Trophoblast cell (in vitro differentiated cells and primary cell): ENCODE measurements around the gene CMPK2.
A peak's percentile ranks its signal among the peaks of the same experiment; 100 is the strongest.

ENCODE experiments used
- DNase-seq, 2 donors: peaks; one replicate each; pipeline ENCODE4 v3.0.0-alpha.2; 2016
- H2AFZ ChIP-seq: 2 replicates; pipeline ENCODE4 v1.6.1; 2013; ENCODE audit warnings: low read length, moderate library complexity, mild to moderate bottlenecking; ENCODE audit not compliant: insufficient read depth, poor library complexity
- H2AK5ac ChIP-seq: 2 replicates; pipeline ENCODE4 v1.6.1; 2013; ENCODE audit warnings: mild to moderate bottlenecking, low read length
- H2BK120ac ChIP-seq: 2 replicates; pipeline ENCODE4 v1.6.1; 2013; ENCODE audit warnings: low read length, mild to moderate bottlenecking, moderate library complexity; ENCODE audit not compliant: insufficient read depth, poor library complexity
- H2BK12ac ChIP-seq: 2 replicates; pipeline ENCODE4 v1.6.1; 2013; ENCODE audit warnings: mild to moderate bottlenecking, low read length, moderate library complexity
- H2BK5ac ChIP-seq: 2 replicates; pipeline ENCODE4 v1.6.1; 2013; ENCODE audit warnings: low read length, low read depth, moderate library complexity, mild to moderate bottlenecking; ENCODE audit not compliant: poor library complexity
- H3K14ac ChIP-seq: 2 replicates; pipeline ENCODE4 v1.6.1; 2013; ENCODE audit warnings: mild to moderate bottlenecking, low read length
- H3K18ac ChIP-seq: 2 replicates; pipeline ENCODE4 v1.6.1; 2013; ENCODE audit warnings: mild to moderate bottlenecking, low read length
- H3K23ac ChIP-seq: 2 replicates; pipeline ENCODE4 v1.6.1; 2013; ENCODE audit warnings: low read length
- H3K27ac ChIP-seq: 2 replicates; pipeline ENCODE4 v1.5.1; 2013; ENCODE audit warnings: low read depth, mild to moderate bottlenecking, inconsistent platforms, low read length, moderate library complexity
- H3K27me3 ChIP-seq: 2 replicates; pipeline ENCODE4 v1.6.1; 2013; ENCODE audit warnings: inconsistent platforms, mild to moderate bottlenecking, low read length, moderate library complexity; ENCODE audit not compliant: insufficient read depth
- H3K36me3 ChIP-seq, 2 experiments: 1 replicate in 1 of 2; 2 replicates in 1 of 2; pipeline ENCODE4 v1.6.1; 2013; ENCODE audit warnings: low read length in 2 of 2, mild to moderate bottlenecking in 2 of 2, moderate library complexity in 1 of 2; ENCODE audit not compliant: insufficient read depth in 2 of 2, control insufficient read depth in 1 of 2
- H3K4ac ChIP-seq: 2 replicates; pipeline ENCODE4 v1.6.1; 2013; ENCODE audit warnings: low read depth, mild to moderate bottlenecking, low read length, moderate library complexity
- H3K4me1 ChIP-seq, 2 experiments: 1 replicate in 1 of 2; 2 replicates in 1 of 2; pipeline ENCODE4 v1.6.1; 2013; ENCODE audit warnings: low read length in 2 of 2, mild to moderate bottlenecking in 2 of 2, moderate library complexity in 1 of 2; ENCODE audit not compliant: insufficient read depth in 2 of 2, control insufficient read depth in 1 of 2
- H3K4me2 ChIP-seq: 2 replicates; pipeline ENCODE4 v1.6.1; 2013; ENCODE audit warnings: inconsistent platforms, mild to moderate bottlenecking, low read length, moderate library complexity
- H3K4me3 ChIP-seq: 2 replicates; pipeline ENCODE4 v1.5.1; 2013; ENCODE audit warnings: mild to moderate bottlenecking, low read depth, low read length, inconsistent platforms
- H3K79me1 ChIP-seq: one replicate; pipeline ENCODE4 v1.6.1; 2013; ENCODE audit warnings: low read length
- H3K79me2 ChIP-seq: 2 replicates; pipeline ENCODE4 v1.6.1; 2013; ENCODE audit warnings: low read length, mild to moderate bottlenecking; ENCODE audit not compliant: control insufficient read depth, insufficient read depth, poor library complexity
- H3K9ac ChIP-seq: 2 replicates; pipeline ENCODE4 v1.6.1; 2013; ENCODE audit warnings: mild to moderate bottlenecking, low read length
- H3K9me3 ChIP-seq: 2 replicates; pipeline ENCODE4 v1.6.1; 2013; ENCODE audit warnings: low read depth, mild to moderate bottlenecking, control low read depth, inconsistent platforms, low read length; ENCODE audit not compliant: insufficient read depth
- H4K12ac ChIP-seq: 2 replicates; pipeline ENCODE4 v1.6.1; 2013; ENCODE audit warnings: low read depth, mild to moderate bottlenecking, low read length, moderate library complexity
- H4K8ac ChIP-seq: 2 replicates; pipeline ENCODE4 v1.6.1; 2013; ENCODE audit warnings: low read depth, mild to moderate bottlenecking, low read length, moderate library complexity
- H4K91ac ChIP-seq: one replicate; pipeline ENCODE4 v1.6.1; 2013; ENCODE audit warnings: low read depth, mild to moderate bottlenecking, low read length, moderate library complexity
- WGBS: extraction: QIAGEN DNeasy Blood & Tissue Kit; methylation state at CpG from one replicate; pipeline ENCODE4 v1.1.7; 2013; ENCODE audit warnings: missing lambda C conversion rate; ENCODE audit not compliant: insufficient read length, insufficient coverage; ENCODE audit errors: extremely low coverage; 5-methylcytosine and 5-hydroxymethylcytosine counted together

Gene CMPK2

GRCh38 chr2:6823111-6823510 lies 42.6 kb downstream of the CMPK2 start:
- peaks cover 2% of the 10 kb centered on the region for H3K9me3 ChIP-seq
- H2BK5ac ChIP-seq, result peak overlapping the region; percentile 88
- no CpG with 5 or more reads among the region's 5 CpGs for WGBS
- H3K27ac ChIP-seq, result peak overlapping the region; percentile 67
- H2AK5ac ChIP-seq, result no peak overlapping the region
- no peak overlapping the region for H3K4me3 ChIP-seq
- H4K91ac ChIP-seq, result no peak overlapping the region
- no peaks in the 10 kb centered on the region for H3K79me2 ChIP-seq
- no peak overlapping the region for H2AFZ ChIP-seq
- H3K27me3 ChIP-seq, result no peaks in the 10 kb centered on the region
- no peak overlapping the region for H3K4ac ChIP-seq
- DNase-seq, result peak in 1 of 2 donors; percentile 23
- H3K9ac ChIP-seq, result no peak overlapping the region
- no peak overlapping the region for H2BK120ac ChIP-seq
- H4K8ac ChIP-seq, result no peak overlapping the region
- H3K79me1 ChIP-seq, result peaks cover 11% of the 10 kb centered on the region
- H2BK12ac ChIP-seq, result no peak overlapping the region
- H3K36me3 ChIP-seq, result no peaks in the 10 kb centered on the region
- no peak overlapping the region for H3K18ac ChIP-seq
- no peak overlapping the region for H3K4me2 ChIP-seq
- H4K12ac ChIP-seq, result no peak overlapping the region
- peaks cover 7 to 12% of the 10 kb centered on the region in 2 experiments for H3K4me1 ChIP-seq
- H3K23ac ChIP-seq, result no peak overlapping the region
- no peak overlapping the region for H3K14ac ChIP-seq

GRCh38 chr2:6822406-6822805 lies 43.3 kb downstream of the CMPK2 start:
- Histone ChIP-seq H3K18ac (no peak overlapping the region), H2BK5ac (no peak overlapping the region), H3K27ac (no peak overlapping the region), H4K8ac (peak overlapping the region; percentile 63), H3K4ac (no peak overlapping the region), H3K23ac (no peak overlapping the region), H3K79me2 (no peaks in the 10 kb centered on the region), H3K14ac (no peak overlapping the region), H3K27me3 (no peaks in the 10 kb centered on the region), H2BK120ac (peak overlapping the region; percentile 50), H3K79me1 (peaks cover 11% of the 10 kb centered on the region), H2AFZ (no peak overlapping the region), H3K4me3 (no peak overlapping the region), H3K9ac (no peak overlapping the region), H3K36me3 (no peaks in the 10 kb centered on the region), H2AK5ac (no peak overlapping the region), H3K9me3 (peaks cover 2% of the 10 kb centered on the region), H3K4me2 (no peak overlapping the region), H4K91ac (peak overlapping the region; percentile 66), H4K12ac (no peak overlapping the region), H2BK12ac (peak overlapping the region; percentile 85), H3K4me1 (peaks cover 7 to 12% of the 10 kb centered on the region in 2 experiments)
- no CpG with 5 or more reads among the region's 3 CpGs for WGBS
- no peak for DNase-seq

- Histone ChIP-seq H3K79me1 (peaks cover 7% of the 10 kb centered on the region), H2AK5ac (peak overlapping the region; percentile 23), H3K79me2 (no peaks in the 10 kb centered on the region), H3K36me3 (no peaks in the 10 kb centered on the region), H3K23ac (no peak overlapping the region), H3K14ac (no peak overlapping the region), H3K4ac (no peak overlapping the region), H3K4me1 (peaks cover 7 to 9% of the 10 kb centered on the region in 2 experiments), H3K18ac (peak overlapping the region; percentile 9), H3K4me3 (no peak overlapping the region), H3K4me2 (no peak overlapping the region), H4K8ac (no peak overlapping the region), H3K9ac (no peak overlapping the region), H4K91ac (peak overlapping the region; percentile 45), H2BK12ac (peak overlapping the region; percentile 74), H2BK5ac (no peak overlapping the region), H3K27me3 (no peaks in the 10 kb centered on the region), H3K27ac (no peak overlapping the region), H2AFZ (no peak overlapping the region), H2BK120ac (no peak overlapping the region), H3K9me3 (peaks cover 2% of the 10 kb centered on the region), H4K12ac (no peak overlapping the region)
- no CpG with 5 or more reads among the region's 21 CpGs for WGBS
- no peak for DNase-seq
Observed at GRCh38 chr2:6820903-6821584, 44.7 kb downstream of the CMPK2 start.

GRCh38 chr2:6820236-6820635 lies 45.5 kb downstream of the CMPK2 start:
- Histone ChIP-seq H3K9me3 (peaks cover 2% of the 10 kb centered on the region), H3K27me3 (no peaks in the 10 kb centered on the region)

More at GRCh38 chr2:6820236-6820635, 45.5 kb downstream of the CMPK2 start:
- no peaks in the 10 kb centered on the region for H3K79me2 ChIP-seq
- no peak overlapping the region for H3K18ac ChIP-seq
- H3K4me2 ChIP-seq, result no peak overlapping the region
- H2AK5ac ChIP-seq, result no peak overlapping the region
- no peak overlapping the region for H3K9ac ChIP-seq
- no peak overlapping the region for H4K91ac ChIP-seq
- no peak overlapping the region for H2BK120ac ChIP-seq
- no peak overlapping the region for H3K4me3 ChIP-seq
- H3K36me3 ChIP-seq, result no peaks in the 10 kb centered on the region
- no peak overlapping the region for H4K8ac ChIP-seq
- no peak overlapping the region for H2BK5ac ChIP-seq
- H4K12ac ChIP-seq, result no peak overlapping the region
- no peak overlapping the region for H3K14ac ChIP-seq
- H3K79me1 ChIP-seq, result peaks cover 7% of the 10 kb centered on the region
- no peak for DNase-seq
- H2AFZ ChIP-seq, result no peak overlapping the region
- no peak overlapping the region for H3K23ac ChIP-seq
- no peak overlapping the region for H3K4ac ChIP-seq
- H2BK12ac ChIP-seq, result no peak overlapping the region
- peaks cover 5 to 9% of the 10 kb centered on the region in 2 experiments for H3K4me1 ChIP-seq
- no peak overlapping the region for H3K27ac ChIP-seq
- WGBS, result no CpG with 5 or more reads among the region's 5 CpGs
